ENCODE measurements around the gene SLIT2.

The SLIT2 gene

GRCh38 chr4:20248155-20248558, 3.5 kb upstream of the SLIT2 start:
- peak; percentile 81 for DNase-seq (ENCODE audit: low read depth)
- peak; percentile 66 for TF ChIP-seq CTCF (IDR thresholded peaks at IDR 0.05; ENCODE audit: control insufficient read depth, insufficient read depth, low read depth, low read length, missing control alignments)
- H3K4me3 ChIP-seq (ENCODE audit: control insufficient read depth, low read depth, low read length) = no peak overlapping the region

- peak; percentile 66 for TF ChIP-seq CTCF (IDR thresholded peaks at IDR 0.05; ENCODE audit: control insufficient read depth, insufficient read depth, low read depth, low read length, missing control alignments)
- no peak overlapping the region for H3K4me3 ChIP-seq (ENCODE audit: control insufficient read depth, low read depth, low read length)
- no peak for DNase-seq (ENCODE audit: low read depth)
These were observed 2.4 kb upstream of the SLIT2 start for GRCh38 chr4:20249333-20249732.

GRCh38 chr4:20251031-20251795, 492 bp upstream of the SLIT2 start:
- no peak for DNase-seq (ENCODE audit: low read depth)
- H3K4me3 ChIP-seq (ENCODE audit: control insufficient read depth, low read depth, low read length) = peak overlapping the region; percentile 87
- no peak for TF ChIP-seq CTCF (IDR thresholded peaks at IDR 0.05; ENCODE audit: control insufficient read depth, insufficient read depth, low read depth, low read length, missing control alignments)

GRCh38 chr4:20252656-20253282, 1.1 kb downstream of the SLIT2 start:
- TF ChIP-seq CTCF (IDR thresholded peaks at IDR 0.05; ENCODE audit: control insufficient read depth, insufficient read depth, low read depth, low read length, missing control alignments) = no peak
- no peak for DNase-seq (ENCODE audit: low read depth)
- H3K4me3 ChIP-seq (ENCODE audit: control insufficient read depth, low read depth, low read length) = peak overlapping the region; percentile 87

- TF ChIP-seq CTCF (IDR thresholded peaks at IDR 0.05; ENCODE audit: control insufficient read depth, insufficient read depth, low read depth, low read length, missing control alignments) = no peak
- H3K4me3 ChIP-seq (ENCODE audit: control insufficient read depth, low read depth, low read length) = peak overlapping the region; percentile 87
- DNase-seq (ENCODE audit: low read depth) = no peak
These were observed 1.6 kb downstream of the SLIT2 start for GRCh38 chr4:20253283-20253734.

- TF ChIP-seq CTCF (IDR thresholded peaks at IDR 0.05; ENCODE audit: control insufficient read depth, insufficient read depth, low read depth, low read length, missing control alignments) = no peak
- peak overlapping the region; percentile 87 for H3K4me3 ChIP-seq (ENCODE audit: control insufficient read depth, low read depth, low read length)
- no peak for DNase-seq (ENCODE audit: low read depth)
These were observed 2.2 kb downstream of the SLIT2 start for GRCh38 chr4:20253735-20254409.

All from AG09309 (cell line).